NCI-H146 (cell line): ENCODE measurements around the gene ASF1B.

ENCODE experiments used
- DNase-seq: peaks from one replicate; lab custom pipeline; 2025; lab: John Stamatoyannopoulos, UW

ASF1B gene

DNA sequence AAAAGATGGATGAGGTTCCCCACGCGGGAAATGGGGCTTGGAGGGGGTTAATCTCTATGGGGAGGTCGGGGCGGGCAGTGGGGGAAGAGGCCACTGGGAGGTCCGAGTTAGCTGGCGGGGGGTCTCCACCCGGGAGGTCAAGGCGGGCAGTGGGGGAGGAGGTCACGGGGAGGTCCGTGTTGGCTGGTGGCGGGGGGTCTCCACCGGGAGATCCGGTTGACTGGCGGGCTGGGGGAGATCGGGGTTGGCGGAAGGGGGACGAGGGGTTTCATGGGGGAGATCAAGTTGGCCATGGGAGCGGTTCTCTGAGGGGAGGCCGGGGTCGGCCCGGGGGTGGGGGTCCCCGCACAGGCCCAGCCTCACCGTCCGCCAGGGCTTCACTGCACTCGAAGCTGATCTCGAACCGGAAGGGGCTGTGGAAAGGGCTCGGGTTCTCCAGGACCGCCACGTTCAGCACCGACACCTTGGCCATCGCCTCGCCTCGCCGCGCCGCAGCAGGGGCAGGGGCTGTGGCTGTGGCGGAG lies 342 bp downstream of the ASF1B start:
- peak; percentile 44 for DNase-seq

DNA sequence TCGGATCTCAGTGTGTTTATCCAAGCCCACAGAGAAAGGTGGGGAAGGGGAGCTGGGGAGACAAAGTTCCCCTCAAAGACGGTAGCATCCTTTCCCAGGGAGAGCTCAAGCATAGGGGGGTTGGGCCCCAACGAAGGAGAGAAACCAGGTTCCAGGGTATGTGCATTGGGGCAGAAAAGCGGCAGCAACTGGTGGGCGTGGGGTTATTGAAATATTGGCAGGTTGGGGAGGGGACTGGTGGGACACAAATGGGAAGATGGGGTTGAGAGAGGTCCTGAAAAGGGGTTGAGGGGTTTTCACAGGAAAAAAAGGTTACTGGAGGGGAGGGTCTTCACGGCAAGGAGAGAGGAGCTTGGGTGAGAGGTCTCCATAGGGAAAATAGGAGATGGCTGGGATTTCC lies 1.0 kb downstream of the ASF1B start:
- DNase-seq = no peak

DNA sequence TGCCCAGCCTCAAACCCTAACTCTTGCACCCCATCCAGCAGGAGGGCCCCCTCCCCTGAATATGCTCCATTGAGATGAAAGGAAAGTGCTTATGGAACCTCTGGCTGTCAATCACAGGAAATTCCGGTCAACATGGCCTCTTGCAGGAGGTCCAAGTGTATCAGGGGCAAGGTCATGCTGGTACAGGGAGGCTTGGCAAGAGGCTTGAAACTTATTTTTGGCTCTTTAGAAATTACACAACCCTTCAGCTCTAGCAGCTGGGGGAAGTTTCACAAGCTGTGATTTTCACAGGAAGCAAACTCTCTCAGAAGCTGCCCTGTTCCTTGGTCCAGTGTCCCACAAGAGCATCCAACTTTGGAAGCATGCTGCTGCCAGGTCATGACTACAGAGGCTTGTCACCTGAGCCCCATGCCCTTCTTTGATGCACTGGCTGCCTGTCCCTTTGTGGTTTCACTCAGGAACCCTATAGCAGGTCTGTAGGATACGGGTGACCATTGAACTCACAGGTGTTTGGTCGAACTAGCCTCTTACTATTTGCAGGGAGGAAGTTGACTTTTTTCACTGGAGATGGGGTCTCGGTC lies 8.4 kb downstream of the ASF1B start:
- DNase-seq = no peak

DNA sequence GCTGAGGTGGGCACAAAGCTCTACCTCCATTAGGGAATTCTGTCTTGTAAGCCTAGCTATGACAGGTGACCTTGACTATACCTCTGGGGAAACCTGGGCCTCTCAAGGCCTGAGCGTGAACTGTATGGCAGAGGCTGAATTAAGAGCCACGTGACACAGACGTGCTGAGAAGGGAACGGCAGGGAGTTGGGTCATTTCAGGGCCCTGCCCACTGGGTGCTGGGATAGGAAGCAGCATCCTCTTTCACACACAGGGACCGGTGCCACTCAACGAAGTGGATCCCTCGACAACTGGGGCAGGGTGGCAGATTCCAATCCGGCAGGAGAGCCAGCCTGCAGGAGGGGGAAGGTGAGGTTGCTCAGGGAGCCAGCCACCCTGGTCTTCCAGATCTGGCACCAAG lies 9.2 kb downstream of the ASF1B start:
- no peak for DNase-seq

DNA sequence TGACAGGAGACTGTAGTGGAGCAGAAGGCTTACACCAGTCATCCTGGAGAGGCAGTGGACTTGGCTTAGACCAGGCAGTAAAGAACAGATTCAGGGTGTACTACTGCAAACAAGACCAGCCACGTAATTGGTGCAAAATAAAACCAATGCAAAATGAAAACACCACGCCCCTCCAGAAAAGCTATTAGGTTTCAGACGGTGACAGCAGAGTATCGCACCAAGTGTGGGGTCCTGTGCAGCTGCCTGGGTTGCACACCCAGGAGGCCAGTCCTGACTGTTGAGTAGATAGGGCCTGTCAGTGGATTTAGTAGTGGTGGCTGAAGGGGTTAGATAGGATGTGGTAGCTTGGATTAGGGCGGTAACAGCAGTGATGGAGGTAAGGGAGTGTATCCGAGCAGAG lies 13.5 kb downstream of the ASF1B start:
- no peak for DNase-seq

DNA sequence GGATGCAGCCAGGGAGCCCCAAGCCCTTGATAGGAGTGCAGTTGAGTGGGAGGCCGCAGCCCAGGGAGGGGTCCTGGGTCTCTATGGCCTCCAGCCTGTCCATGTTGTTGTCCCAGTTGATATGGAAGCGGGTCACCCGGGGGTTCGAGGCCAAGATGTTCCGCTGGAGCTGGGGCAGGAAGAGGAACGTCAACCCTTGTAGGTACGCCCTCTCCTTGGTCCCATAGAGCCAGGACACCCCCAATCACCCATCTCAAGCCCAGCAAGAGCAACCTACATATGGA lies 15.9 kb downstream of the ASF1B start:
- DNase-seq = no peak

GRCh38 chr19:14119644-14120496 lies 16.5 kb downstream of the ASF1B start:
- no peak for DNase-seq

GRCh38 chr19:14119146-14119545 lies 17.2 kb downstream of the ASF1B start:
- DNase-seq = no peak

GRCh38 chr19:14118165-14119051 lies 18.0 kb downstream of the ASF1B start:
- peak; percentile 93 for DNase-seq

DNA sequence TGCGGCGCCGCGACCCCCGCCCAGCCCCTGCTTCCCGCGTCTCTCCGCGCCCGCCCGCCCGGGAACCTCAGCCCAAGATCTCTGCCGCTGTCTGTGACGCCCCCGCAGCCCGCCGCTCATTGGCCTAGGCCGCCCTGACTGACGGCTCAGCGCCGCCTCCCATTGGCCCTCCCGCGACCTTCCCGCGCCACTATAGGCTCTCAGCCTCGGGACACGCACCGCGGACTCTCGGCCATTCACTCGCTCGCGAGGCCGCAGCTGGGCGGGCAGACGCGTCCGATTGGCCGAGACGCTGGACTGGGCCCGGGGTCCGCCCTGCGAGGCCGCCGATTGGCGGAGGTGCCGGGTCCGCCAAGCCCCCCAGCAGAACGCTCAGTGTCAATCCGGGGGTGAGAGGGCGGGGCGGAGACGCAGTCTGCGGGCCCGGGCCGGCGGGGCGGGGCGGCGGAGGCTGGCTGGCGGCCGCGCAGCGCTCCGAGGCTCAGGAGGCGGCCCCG lies 18.7 kb downstream of the ASF1B start, which contains the start of gene PRKACA:
PRKACA (minus strand) TSS at position 95 of the 497 bp plus-strand sequence. CDS start 215 bp downstream, outside the sequence.
- DNase-seq = peak; percentile 99

- peak; percentile 30 for DNase-seq
Observed at GRCh38 chr19:14116918-14117578, 19.3 kb downstream of the ASF1B start.

DNA sequence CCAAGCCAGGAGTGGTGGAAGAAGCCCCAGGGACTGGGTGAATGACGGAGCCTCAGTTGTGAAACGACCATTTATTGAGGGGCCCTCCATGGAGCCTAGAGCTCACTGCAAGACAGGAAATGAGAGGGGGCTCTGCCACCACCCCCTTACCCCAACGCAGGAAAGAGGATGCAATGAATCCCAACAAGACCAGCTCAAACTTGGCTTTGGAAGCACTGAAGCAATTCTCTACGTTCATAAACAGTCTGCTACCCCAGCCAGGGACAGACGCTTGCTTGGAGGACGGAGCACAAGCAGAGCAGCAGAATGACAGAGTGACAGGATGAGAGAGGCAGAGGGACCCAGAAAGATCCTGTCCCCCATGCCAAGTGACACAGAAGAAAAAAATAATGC lies 19.9 kb downstream of the ASF1B start:
- DNase-seq = no peak

- DNase-seq = no peak
Observed at GRCh38 chr19:14115756-14116155, 20.6 kb downstream of the ASF1B start.

- DNase-seq = peak; percentile 28
Observed at GRCh38 chr19:14114854-14115253, 21.5 kb downstream of the ASF1B start.

GRCh38 chr19:14114439-14114838 lies 21.9 kb downstream of the ASF1B start:
- DNase-seq = no peak

DNA sequence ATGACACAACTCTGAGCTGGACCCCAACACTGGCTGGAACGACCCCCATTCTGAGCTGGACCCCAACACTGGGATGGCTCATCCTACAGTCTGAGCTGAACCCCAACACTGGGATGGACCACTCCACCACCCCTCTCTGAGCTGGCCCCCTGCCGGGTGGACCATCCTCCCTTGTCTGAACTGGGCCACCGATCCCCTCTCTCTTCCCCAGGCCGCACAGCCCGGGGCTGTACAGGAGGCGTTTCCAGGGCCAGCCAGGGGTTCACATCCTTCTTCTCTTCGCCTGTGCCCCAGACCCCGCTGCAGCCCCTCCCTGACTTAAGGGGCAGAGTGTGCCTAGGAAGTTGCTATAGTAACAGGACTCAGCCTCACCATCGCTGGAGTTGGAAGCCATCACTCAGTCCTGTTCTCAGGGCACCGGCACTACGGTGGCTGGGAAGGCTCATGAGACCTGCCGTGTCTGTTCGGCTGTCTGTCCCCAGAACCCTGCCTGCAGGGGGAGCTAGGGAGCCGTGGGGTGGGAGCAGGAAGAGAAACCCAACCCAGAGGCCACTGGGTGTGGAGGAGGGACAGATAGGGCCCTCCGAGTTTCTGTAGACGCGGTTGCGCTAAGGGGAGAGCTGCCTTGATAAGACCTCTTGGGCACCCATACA lies 22.5 kb downstream of the ASF1B start:
- DNase-seq = no peak

- DNase-seq = no peak
Observed at GRCh38 chr19:14112809-14113385, 23.5 kb downstream of the ASF1B start.

- no peak for DNase-seq
Observed at GRCh38 chr19:14112051-14112808, 24.2 kb downstream of the ASF1B start.

DNA sequence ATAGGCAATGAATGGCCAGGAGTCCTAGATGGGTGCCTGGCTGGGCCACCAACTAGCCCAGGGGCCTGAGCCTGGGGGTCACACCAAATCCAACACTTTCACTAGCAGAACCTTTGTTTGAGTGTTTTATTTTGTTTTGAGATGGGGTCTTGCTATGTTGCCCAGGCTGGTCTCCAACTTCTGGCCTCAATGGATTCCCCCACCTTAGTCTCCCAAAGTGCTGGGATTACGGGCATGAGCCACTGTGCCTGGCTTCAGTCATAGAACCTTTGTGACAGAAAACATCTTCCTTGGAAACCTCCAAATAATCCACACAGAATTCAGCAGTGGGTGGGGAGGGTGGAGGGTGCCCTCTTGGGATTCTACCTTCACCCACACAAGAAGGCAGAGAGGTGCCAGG lies 24.9 kb downstream of the ASF1B start:
- no peak for DNase-seq

DNA sequence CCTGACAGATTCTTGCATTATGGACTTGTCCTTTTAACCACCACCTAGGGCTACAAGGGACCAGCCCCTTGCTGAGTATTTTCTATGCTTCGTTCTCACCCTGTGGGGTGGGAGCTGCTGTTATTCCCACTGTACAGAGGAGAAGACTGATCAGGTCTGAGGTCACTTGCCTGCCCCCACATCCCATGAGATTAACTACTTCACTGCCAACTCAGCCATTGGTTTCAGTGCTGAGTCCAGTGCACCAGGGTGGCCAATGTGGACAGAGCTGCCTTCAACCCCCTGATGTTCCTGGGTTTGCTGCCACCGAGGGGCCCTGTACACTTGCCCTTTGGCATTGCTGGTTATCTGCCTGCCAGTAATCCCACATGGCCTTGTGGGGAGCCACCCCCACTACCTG lies 25.7 kb downstream of the ASF1B start:
- DNase-seq = no peak
